Stimulated activated CD8-positive, alpha-beta memory T cell treated with anti-CD3 and anti-CD28 coated beads, Interleukin-7, amount 100 ng/mL, for 48 hours (primary cell): Measurements from ENCODE around the gene TBC1D10A.

Experiments used
- DNase-seq, 2 donors: peaks; one replicate each; pipeline ENCODE4 v3.0.0-alpha.2; 2020; ENCODE audit warnings: low read depth in 1 of 2; ENCODE audit errors: extremely low read depth in 1 of 2

The TBC1D10A gene

GRCh38 chr22:30326706-30327362 lies at the start of gene TBC1D10A:
Gene TBC1D10A, minus strand, starts transcription at chr22:30326941. Its CDS starts 60 bp downstream, at chr22:30326881.
- peak; percentile 88 to 89 for DNase-seq

- no peak for DNase-seq
Observed at GRCh38 chr22:30375312-30375849, 48.6 kb upstream of the TBC1D10A start.

- DNase-seq: no peak
Observed at GRCh38 chr22:30373331-30374325, 46.9 kb upstream of the TBC1D10A start.

GRCh38 chr22:30372915-30373314 lies 46.2 kb upstream of the TBC1D10A start:
- no peak for DNase-seq

- no peak for DNase-seq
Observed at GRCh38 chr22:30371981-30372380, 45.2 kb upstream of the TBC1D10A start.

GRCh38 chr22:30371321-30371720 lies 44.6 kb upstream of the TBC1D10A start:
- no peak for DNase-seq

- DNase-seq: no peak
Observed at GRCh38 chr22:30370641-30371230, 44.0 kb upstream of the TBC1D10A start.

GRCh38 chr22:30368420-30368819 lies 41.7 kb upstream of the TBC1D10A start:
- DNase-seq: no peak

- no peak for DNase-seq
Observed at GRCh38 chr22:30365891-30366290, 39.1 kb upstream of the TBC1D10A start.

- no peak for DNase-seq
Observed at GRCh38 chr22:30362651-30363281, 36.0 kb upstream of the TBC1D10A start.

- DNase-seq: no peak
Observed at GRCh38 chr22:30361916-30362650, 35.3 kb upstream of the TBC1D10A start.

GRCh38 chr22:30358541-30358940 lies 31.8 kb upstream of the TBC1D10A start:
- DNase-seq: no peak

- DNase-seq: no peak
Observed at GRCh38 chr22:30357650-30358215, 31.0 kb upstream of the TBC1D10A start.

GRCh38 chr22:30357236-30357570 lies 30.5 kb upstream of the TBC1D10A start:
- no peak for DNase-seq

GRCh38 chr22:30356449-30357235 lies 29.9 kb upstream of the TBC1D10A start, which contains the start of the genes CCDC157 and SF3A1:
Gene CCDC157, plus strand, starts transcription at chr22:30357007. Its CDS starts 8,994 bp downstream, at chr22:30366001.
Gene SF3A1, minus strand, starts transcription at chr22:30356894. Its CDS starts 102 bp downstream, at chr22:30356792.
- peak; percentile 76 to 86 for DNase-seq

- no peak for DNase-seq
Observed at GRCh38 chr22:30354644-30355043, 27.9 kb upstream of the TBC1D10A start.

- no peak for DNase-seq
Observed at GRCh38 chr22:30351226-30351625, 24.5 kb upstream of the TBC1D10A start.

GRCh38 chr22:30348809-30349208 lies 22.1 kb upstream of the TBC1D10A start:
- no peak for DNase-seq

GRCh38 chr22:30348404-30348803 lies 21.7 kb upstream of the TBC1D10A start:
- DNase-seq: no peak
